Measurements from ENCODE around the gene THUMPD1.
"Not testable (repeated sequence)": the region's sequence is repeated elsewhere in the genome, so short reads cannot be mapped to it uniquely, and the experiment has no call there.

THUMPD1 gene

DNA sequence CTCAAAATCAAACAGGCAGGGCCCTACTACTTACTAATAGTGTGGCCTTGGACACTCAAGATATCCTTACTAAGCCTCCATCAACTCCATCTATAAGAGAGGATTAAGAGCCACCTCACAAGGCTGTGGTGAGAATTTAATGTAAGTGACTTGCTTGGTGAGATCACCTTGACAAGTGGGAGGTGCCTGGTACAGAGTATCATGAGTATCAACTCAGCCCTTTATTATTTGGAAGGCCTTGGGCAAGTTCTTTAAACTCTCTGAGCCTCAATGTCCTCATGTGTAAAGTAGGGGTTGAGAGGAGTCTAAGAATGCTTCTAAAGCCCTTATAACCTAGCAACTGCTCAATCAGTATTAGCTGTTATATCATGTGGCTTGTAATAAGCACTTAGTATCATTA, 15.0 kb downstream of the THUMPD1 start:
- no peak overlapping the region for H3K4me3 ChIP-seq (ENCODE audit: low read length)
- H3K36me3 ChIP-seq (ENCODE audit: insufficient read depth, low read depth, low read length) = no peaks in the 10 kb centered on the region
- no peaks in the 10 kb centered on the region for H3K27me3 ChIP-seq (ENCODE audit: insufficient read depth, low read length)
- no peaks in the 10 kb centered on the region for H3K9me3 ChIP-seq (ENCODE audit: insufficient read depth, low read depth, low read length)
- H3K27ac ChIP-seq (ENCODE audit: low read length) = no peak overlapping the region
- no peaks in the 10 kb centered on the region for H3K4me1 ChIP-seq (ENCODE audit: insufficient read depth, low read length)
- H3K9ac ChIP-seq (ENCODE audit: low read depth, low read length) = no peak overlapping the region

DNA sequence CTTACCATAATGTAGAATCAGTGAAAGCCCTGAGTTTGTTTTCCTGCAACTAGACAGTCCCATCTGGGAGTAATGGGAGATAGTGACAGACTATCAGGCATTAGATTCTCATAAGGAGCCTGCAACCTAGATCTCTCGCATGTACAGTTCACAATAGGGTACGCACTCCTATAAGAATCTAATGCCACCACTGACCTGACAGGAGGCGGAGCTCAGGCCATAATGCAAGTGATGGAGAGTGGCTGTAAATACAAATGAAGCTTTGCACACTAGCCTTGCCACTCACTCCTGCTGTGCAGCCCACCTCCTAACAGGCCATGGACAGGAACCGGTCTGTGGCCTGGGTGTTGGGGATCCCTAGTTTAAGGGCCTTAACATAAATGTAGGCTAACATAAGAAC, 21.4 kb downstream of the THUMPD1 start:
- Histone ChIP-seq H3K36me3 (ENCODE audit: insufficient read depth, low read depth, low read length) (no peaks in the 10 kb centered on the region), H3K27me3 (ENCODE audit: insufficient read depth, low read length) (no peaks in the 10 kb centered on the region), H3K27ac (ENCODE audit: low read length) (no peak overlapping the region), H3K4me3 (ENCODE audit: low read length) (no peak overlapping the region), H3K9ac (ENCODE audit: low read depth, low read length) (no peak overlapping the region), H3K4me1 (ENCODE audit: insufficient read depth, low read length) (no peaks in the 10 kb centered on the region), H3K9me3 (ENCODE audit: insufficient read depth, low read depth, low read length) (no peaks in the 10 kb centered on the region)

DNA sequence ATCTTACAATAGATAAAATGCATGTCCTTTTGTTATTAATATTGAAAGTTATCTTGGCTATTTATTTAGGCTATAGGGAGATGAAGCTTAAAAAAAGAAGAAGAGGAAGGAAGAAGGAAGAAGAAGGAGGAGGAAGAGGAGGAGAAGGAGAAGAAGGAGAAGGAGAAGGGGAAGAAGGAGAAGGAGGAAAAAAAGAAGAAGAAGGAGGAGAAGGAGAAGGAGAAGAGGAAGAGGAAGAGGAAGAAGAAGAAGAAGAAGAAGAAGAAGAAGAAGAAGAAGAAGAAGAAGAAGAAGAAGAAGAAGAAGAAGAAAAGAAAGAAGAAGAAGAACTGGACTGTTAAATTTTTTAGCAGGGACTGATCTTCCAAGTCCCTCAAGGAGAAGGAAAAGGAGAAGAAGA, 23.9 kb downstream of the THUMPD1 start:
- H3K4me3 ChIP-seq (ENCODE audit: low read length); H3K9ac ChIP-seq (ENCODE audit: low read depth, low read length); H3K9me3 ChIP-seq (ENCODE audit: insufficient read depth, low read depth, low read length): not testable (repeated sequence)

DNA sequence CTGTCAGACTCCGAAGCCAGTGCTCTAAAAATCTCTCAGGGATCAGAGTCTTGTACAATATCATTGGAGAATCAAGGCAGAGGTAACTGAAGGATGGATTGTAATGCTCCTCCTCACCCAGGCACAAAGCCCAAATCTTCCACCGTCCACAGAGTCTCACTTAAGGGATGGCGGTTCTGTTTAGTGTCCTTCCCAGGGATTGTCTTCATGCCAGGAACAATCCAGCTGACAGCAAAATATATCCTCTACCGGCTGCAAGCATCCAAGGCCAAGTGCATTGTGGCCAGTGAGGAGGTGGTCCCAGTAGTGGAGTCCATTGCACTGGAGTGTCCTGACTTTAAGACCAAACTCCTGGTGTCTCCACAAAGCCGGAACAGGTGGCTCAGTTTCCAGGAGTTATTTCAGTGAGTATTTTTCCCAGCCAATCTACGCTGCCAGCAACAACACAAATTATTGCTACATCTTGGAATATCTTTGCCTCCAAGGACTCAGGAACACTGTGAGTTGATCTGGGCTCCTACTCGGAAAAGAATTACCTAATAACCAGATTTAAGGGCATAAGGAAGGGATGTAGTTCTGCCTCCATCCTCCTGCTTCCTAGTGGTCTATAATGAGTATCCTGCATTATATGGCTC, 30.2 kb downstream of the THUMPD1 start:
- Histone ChIP-seq H3K36me3 (ENCODE audit: insufficient read depth, low read depth, low read length) (no peaks in the 10 kb centered on the region), H3K4me3 (ENCODE audit: low read length) (no peak overlapping the region), H3K4me1 (ENCODE audit: insufficient read depth, low read length) (no peaks in the 10 kb centered on the region), H3K27me3 (ENCODE audit: insufficient read depth, low read length) (no peaks in the 10 kb centered on the region), H3K27ac (ENCODE audit: low read length) (no peak overlapping the region), H3K9ac (ENCODE audit: low read depth, low read length) (no peak overlapping the region), H3K9me3 (ENCODE audit: insufficient read depth, low read depth, low read length) (no peaks in the 10 kb centered on the region)

More for the DNA sequence above, 23.9 kb downstream of the THUMPD1 start:
- not testable (repeated sequence) for H3K36me3 ChIP-seq (ENCODE audit: insufficient read depth, low read depth, low read length); H3K27ac ChIP-seq (ENCODE audit: low read length); H3K27me3 ChIP-seq (ENCODE audit: insufficient read depth, low read length); H3K4me1 ChIP-seq (ENCODE audit: insufficient read depth, low read length)

DNA sequence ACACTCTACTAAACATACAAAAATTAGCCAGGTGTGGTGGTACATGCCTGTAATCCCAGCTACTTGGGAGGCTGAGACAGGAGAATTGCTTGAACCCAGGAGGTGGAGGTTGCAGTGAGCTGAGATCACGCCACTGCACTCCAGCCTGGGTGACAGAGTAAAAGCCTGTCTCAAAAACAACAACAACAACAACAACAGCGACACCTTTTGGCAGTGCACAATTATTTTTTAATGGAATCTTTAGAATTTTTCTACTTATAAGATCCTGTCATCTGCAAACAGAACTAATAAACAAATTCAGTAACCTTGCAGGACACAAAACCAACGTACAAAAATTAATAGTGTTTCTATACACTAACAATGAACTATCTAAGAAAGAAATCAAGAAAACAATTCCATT, 33.5 kb downstream of the THUMPD1 start:
- H3K4me3 ChIP-seq (ENCODE audit: low read length); H3K27me3 ChIP-seq (ENCODE audit: insufficient read depth, low read length); H3K4me1 ChIP-seq (ENCODE audit: insufficient read depth, low read length); H3K9ac ChIP-seq (ENCODE audit: low read depth, low read length); H3K36me3 ChIP-seq (ENCODE audit: insufficient read depth, low read depth, low read length); H3K27ac ChIP-seq (ENCODE audit: low read length); H3K9me3 ChIP-seq (ENCODE audit: insufficient read depth, low read depth, low read length): not testable (repeated sequence)

DNA sequence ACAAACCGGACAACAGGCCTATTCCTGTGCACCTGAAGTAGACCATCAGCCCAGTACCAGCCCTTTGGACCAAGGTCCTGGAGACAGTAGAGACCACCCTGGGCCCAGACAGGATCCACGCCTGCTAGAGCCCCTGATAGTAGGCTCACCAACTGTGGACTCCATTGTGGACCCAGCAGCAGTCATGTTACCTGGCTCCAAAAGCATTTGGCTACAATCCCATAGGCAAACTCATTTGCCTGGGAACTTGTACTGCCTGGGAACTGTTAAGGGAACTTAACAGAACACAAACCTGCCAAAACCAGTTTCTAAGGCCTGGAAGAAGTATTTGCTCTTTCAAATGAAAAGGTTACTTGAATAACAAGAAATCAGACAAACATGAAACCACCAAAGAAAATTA, 34.2 kb downstream of the THUMPD1 start:
- Histone ChIP-seq H3K27me3 (ENCODE audit: insufficient read depth, low read length) (no peaks in the 10 kb centered on the region), H3K4me3 (ENCODE audit: low read length) (no peak overlapping the region), H3K27ac (ENCODE audit: low read length) (no peak overlapping the region), H3K9me3 (ENCODE audit: insufficient read depth, low read depth, low read length) (no peaks in the 10 kb centered on the region), H3K36me3 (ENCODE audit: insufficient read depth, low read depth, low read length) (no peaks in the 10 kb centered on the region), H3K4me1 (ENCODE audit: insufficient read depth, low read length) (no peaks in the 10 kb centered on the region), H3K9ac (ENCODE audit: low read depth, low read length) (no peak overlapping the region)

DNA sequence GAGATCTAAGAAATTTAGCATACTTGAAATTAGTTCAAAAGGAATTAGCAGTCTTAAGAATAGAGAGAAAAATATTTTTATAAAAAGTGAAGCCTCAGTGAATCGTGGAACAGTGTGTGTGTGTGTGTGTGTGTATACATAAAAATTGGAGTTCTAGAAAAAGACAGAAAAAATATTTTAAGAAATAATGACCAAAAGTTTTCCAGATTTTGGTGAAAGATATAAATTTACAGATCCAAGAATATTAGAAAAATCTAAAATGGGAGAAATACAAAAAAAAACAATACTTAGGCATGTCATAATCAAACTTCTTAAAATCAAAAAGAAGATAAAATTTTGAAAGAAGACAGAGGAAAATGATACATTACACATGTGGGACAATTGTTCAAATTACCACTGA, 35.6 kb downstream of the THUMPD1 start:
- H3K27ac ChIP-seq (ENCODE audit: low read length); H3K4me3 ChIP-seq (ENCODE audit: low read length); H3K9ac ChIP-seq (ENCODE audit: low read depth, low read length); H3K4me1 ChIP-seq (ENCODE audit: insufficient read depth, low read length); H3K9me3 ChIP-seq (ENCODE audit: insufficient read depth, low read depth, low read length); H3K36me3 ChIP-seq (ENCODE audit: insufficient read depth, low read depth, low read length); H3K27me3 ChIP-seq (ENCODE audit: insufficient read depth, low read length): not testable (repeated sequence)

DNA sequence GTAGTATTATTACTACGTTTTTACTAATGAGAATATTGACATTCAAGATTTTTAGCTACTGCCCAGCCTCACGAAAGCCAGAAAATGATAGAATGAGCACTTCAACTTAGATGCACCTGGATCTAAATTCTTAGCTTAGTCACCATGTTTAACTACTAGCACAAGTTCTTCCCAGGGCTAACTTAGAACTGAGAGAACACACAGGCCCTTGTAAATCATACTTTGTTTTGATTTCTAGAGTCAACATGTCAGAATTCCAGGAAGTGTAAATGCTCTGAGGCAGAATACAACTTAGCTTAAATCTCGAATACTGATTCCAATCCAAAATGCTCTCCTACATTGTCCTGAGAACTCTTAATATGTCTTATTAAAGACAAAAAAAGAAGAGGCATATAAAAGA, 37.3 kb downstream of the THUMPD1 start:
- Histone ChIP-seq H3K36me3 (ENCODE audit: insufficient read depth, low read depth, low read length) (no peaks in the 10 kb centered on the region), H3K9ac (ENCODE audit: low read depth, low read length) (no peak overlapping the region), H3K9me3 (ENCODE audit: insufficient read depth, low read depth, low read length) (no peaks in the 10 kb centered on the region), H3K4me3 (ENCODE audit: low read length) (no peak overlapping the region), H3K4me1 (ENCODE audit: insufficient read depth, low read length) (no peaks in the 10 kb centered on the region), H3K27me3 (ENCODE audit: insufficient read depth, low read length) (no peaks in the 10 kb centered on the region), H3K27ac (ENCODE audit: low read length) (no peak overlapping the region)

DNA sequence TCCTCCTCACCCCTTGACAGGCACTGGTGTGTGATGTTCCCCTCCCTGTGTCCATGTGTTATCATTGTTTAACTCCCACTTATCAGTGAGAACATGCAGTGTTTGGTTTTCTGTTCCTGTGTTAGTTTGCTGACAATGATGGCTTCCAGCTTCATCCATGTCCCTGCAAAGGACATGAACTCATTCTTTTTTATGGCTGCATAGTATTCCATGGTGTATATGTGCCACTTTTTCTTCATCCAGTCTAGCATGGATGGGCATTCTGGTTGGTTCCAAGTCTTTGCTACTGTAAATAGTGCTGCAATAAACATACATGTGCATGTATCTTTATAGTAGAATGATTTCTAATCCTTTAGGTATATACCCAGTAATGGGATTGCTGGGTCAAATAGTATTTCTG, 39.9 kb downstream of the THUMPD1 start:
- not testable (repeated sequence) for H3K9me3 ChIP-seq (ENCODE audit: insufficient read depth, low read depth, low read length); H3K27ac ChIP-seq (ENCODE audit: low read length); H3K36me3 ChIP-seq (ENCODE audit: insufficient read depth, low read depth, low read length); H3K9ac ChIP-seq (ENCODE audit: low read depth, low read length); H3K27me3 ChIP-seq (ENCODE audit: insufficient read depth, low read length); H3K4me3 ChIP-seq (ENCODE audit: low read length); H3K4me1 ChIP-seq (ENCODE audit: insufficient read depth, low read length)

DNA sequence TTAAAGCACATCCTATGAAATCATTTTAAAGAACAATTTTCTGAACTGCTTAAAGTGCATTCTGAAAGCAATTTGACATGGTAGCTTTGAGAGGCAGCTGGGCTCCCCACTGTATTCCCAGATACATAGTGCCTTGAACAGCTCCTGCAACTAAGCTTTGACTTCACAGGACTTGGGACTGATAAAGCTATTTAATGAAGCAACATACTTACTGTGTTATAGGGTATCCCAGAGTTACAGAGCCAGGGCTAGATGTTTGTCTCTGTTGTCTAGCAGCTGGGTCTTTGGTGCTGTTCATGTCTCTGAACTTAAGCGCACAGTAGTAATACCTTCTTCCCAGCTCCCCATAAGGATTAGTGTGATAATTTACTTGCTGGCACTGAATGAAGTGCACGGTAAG, 45.0 kb downstream of the THUMPD1 start:
- no peak overlapping the region for H3K27ac ChIP-seq (ENCODE audit: low read length)

DNA sequence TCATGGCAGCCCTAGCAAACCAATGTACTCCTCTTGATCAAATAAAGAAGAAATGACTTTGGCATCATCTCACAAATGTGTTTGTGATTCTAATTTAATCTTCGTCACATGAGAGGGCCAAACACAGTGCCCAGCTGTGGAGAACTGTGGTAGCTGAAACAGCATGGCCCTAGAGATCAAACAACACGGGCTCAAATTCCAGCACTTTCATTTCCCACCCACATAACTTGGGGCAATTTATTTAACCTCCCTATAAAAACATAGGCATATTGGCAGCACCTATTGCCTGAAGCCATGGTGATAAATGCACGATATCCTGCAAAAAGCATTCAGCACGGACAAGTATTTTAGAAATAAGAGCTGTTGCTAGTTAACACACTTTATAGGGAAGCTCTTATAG, 46.6 kb downstream of the THUMPD1 start:
- Histone ChIP-seq H3K4me3 (ENCODE audit: low read length) (no peak overlapping the region), H3K36me3 (ENCODE audit: insufficient read depth, low read depth, low read length) (no peaks in the 10 kb centered on the region), H3K27me3 (ENCODE audit: insufficient read depth, low read length) (no peaks in the 10 kb centered on the region), H3K27ac (ENCODE audit: low read length) (no peak overlapping the region), H3K9me3 (ENCODE audit: insufficient read depth, low read depth, low read length) (no peaks in the 10 kb centered on the region), H3K9ac (ENCODE audit: low read depth, low read length) (no peak overlapping the region), H3K4me1 (ENCODE audit: insufficient read depth, low read length) (no peaks in the 10 kb centered on the region)

More for the DNA sequence above, 45.0 kb downstream of the THUMPD1 start:
- Histone ChIP-seq H3K4me1 (ENCODE audit: insufficient read depth, low read length) (no peaks in the 10 kb centered on the region), H3K9me3 (ENCODE audit: insufficient read depth, low read depth, low read length) (no peaks in the 10 kb centered on the region), H3K27me3 (ENCODE audit: insufficient read depth, low read length) (no peaks in the 10 kb centered on the region), H3K4me3 (ENCODE audit: low read length) (no peak overlapping the region), H3K36me3 (ENCODE audit: insufficient read depth, low read depth, low read length) (no peaks in the 10 kb centered on the region), H3K9ac (ENCODE audit: low read depth, low read length) (no peak overlapping the region)

DNA sequence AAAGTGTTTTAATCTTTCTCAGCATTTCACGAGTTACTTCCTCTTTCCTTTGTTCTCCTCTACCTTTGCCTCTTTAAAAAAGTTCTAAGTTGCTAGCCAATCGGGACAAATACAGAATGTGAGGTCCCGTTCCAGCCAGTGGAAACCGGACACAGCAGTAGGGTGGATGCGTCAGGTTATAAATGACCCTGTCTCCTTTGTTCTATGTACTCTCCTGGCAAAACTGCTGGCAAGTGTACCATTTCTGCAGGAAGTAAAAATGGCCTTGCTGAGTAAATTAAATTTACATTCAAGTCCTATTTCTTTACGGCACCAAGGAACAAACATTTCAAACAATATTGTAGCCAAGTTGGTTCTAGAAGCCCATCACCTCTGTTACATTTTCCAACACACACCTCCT, 47.5 kb downstream of the THUMPD1 start:
- H3K9ac ChIP-seq (ENCODE audit: low read depth, low read length); H3K27ac ChIP-seq (ENCODE audit: low read length); H3K4me3 ChIP-seq (ENCODE audit: low read length); H3K27me3 ChIP-seq (ENCODE audit: insufficient read depth, low read length); H3K9me3 ChIP-seq (ENCODE audit: insufficient read depth, low read depth, low read length); H3K4me1 ChIP-seq (ENCODE audit: insufficient read depth, low read length); H3K36me3 ChIP-seq (ENCODE audit: insufficient read depth, low read depth, low read length): not testable (repeated sequence)

DNA sequence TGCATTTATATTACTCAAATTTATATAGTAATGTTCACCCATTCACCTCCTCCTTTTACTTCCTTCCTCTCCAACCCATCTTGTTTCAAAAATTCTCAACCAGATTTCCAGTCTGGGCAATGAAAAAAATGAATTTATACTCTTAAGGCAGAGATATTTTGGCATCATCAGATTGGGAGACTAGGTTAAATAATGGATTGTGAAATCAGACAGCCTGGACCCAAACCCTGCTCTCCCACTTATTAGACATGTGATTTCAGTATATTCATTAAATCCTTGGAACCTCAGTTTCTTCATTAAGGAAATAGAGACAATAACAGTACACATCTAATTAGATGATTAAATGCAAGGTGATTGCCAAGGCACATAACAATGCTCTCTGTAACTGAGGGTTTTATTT, 52.0 kb downstream of the THUMPD1 start:
- no peak overlapping the region for H3K9ac ChIP-seq (ENCODE audit: low read depth, low read length)
- no peaks in the 10 kb centered on the region for H3K9me3 ChIP-seq (ENCODE audit: insufficient read depth, low read depth, low read length)
- no peaks in the 10 kb centered on the region for H3K4me1 ChIP-seq (ENCODE audit: insufficient read depth, low read length)
- H3K27me3 ChIP-seq (ENCODE audit: insufficient read depth, low read length) = no peaks in the 10 kb centered on the region
- H3K4me3 ChIP-seq (ENCODE audit: low read length) = no peak overlapping the region
- no peak overlapping the region for H3K27ac ChIP-seq (ENCODE audit: low read length)
- no peaks in the 10 kb centered on the region for H3K36me3 ChIP-seq (ENCODE audit: insufficient read depth, low read depth, low read length)

Measured in iPS-20b (cell line).